DMS153 (cell line): ENCODE results near the gene CPD.
A peak's percentile ranks its signal among the peaks of the same experiment; 100 is the strongest.
"Not testable (repeated sequence)": the region's sequence is repeated elsewhere in the genome, so short reads cannot be mapped to it uniquely, and the experiment has no call there.

ENCODE experiments used
- DNase-seq: peaks from one replicate; lab custom pipeline; 2025; lab: John Stamatoyannopoulos, UW

The CPD gene

DNA sequence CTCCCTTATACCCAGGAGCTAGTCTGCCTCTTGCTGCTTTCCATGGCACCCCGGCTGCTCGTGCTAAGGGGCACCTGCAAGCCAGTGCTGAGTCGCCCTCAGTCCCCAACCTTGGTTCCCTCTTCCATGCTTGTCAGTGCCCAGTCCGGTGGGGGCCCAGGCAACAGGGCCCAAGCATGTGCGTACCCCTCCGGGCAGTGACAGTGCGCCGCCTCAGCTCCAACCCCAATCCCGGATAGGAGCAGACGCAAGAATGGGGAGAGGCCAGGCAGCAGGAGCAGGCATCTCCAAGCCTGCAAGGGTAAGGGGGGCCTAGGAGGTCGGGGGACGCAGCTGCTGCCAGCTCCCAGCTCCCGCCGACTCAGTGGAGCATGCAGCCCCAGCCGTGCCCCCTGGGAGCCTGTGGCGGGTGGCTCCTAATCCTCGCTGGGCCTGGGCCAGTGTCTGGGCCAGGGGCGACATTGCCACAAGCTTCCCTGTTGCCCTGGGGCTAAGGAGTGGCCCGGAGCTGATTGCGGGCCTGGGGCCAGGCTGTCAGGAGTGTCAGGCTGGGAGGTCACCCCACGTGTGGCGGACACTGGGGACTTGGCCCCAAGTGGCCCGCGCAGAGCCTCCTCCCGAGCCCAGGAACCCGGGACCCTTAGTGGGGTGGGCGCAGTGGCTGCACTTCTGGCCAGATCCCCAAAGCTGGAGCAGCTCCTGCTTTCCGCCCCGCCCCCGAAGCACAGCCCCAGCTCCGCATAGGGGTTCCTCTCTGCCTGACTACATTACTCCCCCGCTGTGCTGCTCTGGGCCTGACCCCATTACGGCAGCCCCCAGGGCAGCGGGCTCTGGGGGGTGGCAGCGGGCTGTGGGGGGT is 9.8 kb downstream of the CPD start:
- no peak for DNase-seq

DNA sequence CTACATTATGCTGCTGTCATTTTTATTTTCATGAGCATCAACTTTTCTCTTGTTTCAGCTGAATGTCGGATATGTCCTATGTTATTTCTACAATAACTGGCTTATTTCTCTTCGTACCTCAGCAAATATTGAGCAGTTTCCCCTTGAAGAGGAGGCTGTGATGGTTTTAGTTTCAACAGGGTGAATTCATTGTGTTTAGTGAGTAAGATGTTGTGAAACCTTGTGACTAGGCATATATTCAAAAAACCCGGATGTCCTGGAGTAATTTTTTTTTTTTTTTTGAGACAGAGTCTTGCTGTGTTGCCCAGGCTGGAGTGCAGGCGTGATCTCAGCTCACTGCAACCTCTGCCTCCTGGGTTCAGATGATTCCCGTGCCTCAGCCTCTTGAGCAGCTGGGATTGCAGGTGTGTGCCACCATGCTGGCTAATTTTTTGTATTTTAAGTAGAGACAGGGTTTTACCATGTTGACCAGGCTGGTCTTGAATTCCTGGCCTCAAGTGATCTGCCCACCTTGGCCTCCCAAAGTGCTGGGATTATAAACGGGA is 11.1 kb downstream of the CPD start:
- no peak for DNase-seq

DNA sequence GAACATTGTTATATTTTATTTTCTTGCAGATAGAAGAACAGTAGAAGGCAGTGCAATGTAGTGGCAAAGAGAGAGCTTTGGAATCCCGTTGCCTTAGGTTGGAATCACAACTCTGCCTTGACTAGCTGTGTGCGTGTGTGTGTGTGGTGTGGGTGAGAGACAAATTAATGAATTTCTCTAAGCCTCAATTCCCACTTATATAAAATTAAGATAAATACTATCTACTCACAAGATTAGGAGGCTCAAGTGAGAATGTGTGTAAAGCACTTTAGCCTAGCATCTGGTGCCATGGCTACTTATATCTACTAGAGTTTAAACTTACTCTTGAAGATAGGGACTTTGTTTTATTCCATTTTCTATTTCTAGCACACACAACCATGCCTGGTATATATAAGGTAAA is 12.8 kb downstream of the CPD start:
- no peak for DNase-seq

DNA sequence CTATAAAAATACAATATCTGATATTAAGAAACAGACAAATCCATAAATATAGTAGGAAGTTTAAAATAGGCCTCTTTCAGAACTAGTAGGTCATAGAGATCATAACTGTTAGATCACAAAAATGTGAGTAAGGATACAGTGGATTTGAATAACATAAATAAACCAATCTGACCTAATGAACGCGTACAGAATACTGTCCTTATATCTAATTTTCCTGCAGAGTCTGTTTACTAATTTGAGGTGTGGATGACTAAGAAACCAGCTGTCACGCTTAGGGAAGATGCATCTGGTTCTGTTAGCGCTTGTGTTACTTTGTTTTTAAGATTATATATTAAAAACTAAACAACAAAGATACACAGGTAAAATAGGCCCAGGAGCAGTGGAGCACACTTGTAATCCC is 14.8 kb downstream of the CPD start:
- no peak for DNase-seq

- DNase-seq, result no peak
Measured at GRCh38 chr17:30393911-30394867, 15.5 kb downstream of the CPD start.

- DNase-seq, result peak; percentile 44
Measured at GRCh38 chr17:30395398-30396022, 16.8 kb downstream of the CPD start.

DNA sequence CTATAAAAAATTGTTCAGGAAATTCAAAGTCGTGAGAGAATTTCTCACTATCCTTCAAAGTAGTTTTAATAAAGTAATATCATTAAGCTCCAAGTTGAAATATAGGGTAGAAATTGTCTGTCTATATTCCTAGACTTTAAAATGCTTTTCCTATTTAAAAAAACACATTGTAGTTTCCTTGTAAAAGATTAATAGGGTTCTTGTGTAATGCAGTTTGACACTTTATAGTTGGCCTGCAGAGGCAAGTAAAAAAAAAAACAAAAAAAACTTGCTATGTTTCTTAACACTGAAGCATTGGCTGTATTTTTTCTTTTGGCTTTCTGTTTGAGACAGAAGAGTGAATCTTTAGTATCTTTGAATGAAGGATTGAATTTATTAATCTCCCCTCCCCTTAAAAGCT is 17.4 kb downstream of the CPD start:
- no peak for DNase-seq

GRCh38 chr17:30396612-30397011 is 17.9 kb downstream of the CPD start:
- DNase-seq, result no peak

- no peak for DNase-seq
Measured at GRCh38 chr17:30398328-30399041, 19.8 kb downstream of the CPD start.

DNA sequence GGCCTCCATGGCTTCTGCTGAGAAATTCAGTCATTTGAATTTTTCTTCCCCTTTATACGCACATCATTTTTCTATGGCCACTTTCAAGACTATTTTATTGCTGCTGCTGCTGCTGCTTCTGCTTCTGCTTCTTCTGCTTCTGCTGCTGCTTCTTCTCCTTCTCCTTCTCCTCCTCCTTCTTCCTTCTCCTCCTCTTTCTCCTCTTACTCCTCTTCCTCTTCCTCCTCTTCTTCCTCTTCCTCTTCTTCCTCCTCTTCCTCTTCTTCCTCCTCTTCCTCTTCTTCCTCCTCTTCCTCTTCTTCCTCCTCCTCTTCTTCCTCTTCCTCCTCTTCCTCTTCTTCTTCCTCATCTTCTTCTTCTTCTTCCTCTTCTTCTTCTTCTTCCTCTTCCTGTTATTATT is 22.4 kb downstream of the CPD start:
- no peak for DNase-seq

- no peak for DNase-seq
Measured at GRCh38 chr17:30405161-30405560, 26.4 kb downstream of the CPD start.

DNA sequence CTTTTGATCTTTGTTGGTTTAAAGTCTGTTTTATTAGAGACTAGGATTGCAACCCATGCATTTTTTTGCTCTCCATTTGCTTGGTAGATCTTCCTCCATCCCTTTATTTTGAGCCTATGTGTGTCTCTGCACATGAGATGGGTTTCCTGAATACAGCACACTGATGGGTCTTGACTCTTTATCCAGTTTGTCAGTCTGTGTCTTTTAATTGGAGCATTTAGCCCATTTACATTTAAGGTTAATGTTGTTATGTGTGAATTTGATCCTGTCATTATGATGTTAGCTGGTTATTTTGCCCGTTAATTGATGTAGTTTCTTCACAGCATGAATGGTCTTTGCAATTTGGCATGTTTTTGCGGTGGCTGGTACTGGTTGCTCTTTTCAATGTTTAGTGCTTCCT is 31.9 kb downstream of the CPD start:
- not testable (repeated sequence) for DNase-seq

DNA sequence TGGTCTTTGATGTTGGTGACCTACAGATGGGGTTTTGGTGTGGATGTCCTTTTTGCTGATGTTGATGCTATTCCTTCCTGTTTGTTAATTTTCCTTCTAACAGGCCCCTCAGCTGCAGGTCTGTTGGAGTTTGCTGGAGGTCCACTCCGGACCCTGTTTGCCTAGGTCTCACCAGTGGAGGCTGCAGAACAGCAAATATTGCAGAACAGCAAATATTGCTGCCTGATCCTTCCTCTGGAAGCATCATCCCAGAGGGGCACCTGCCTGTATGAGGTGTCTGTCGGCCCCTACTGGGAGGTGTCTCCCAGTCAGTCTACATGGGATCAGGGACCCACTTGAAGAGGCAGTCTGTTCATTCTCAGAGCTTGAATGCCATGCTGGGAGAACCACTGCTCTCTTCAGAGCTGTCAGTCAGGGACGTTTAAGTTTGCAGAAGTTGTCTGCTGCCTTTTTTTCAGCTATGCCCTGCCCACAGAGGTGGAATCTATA is 33.3 kb downstream of the CPD start:
- DNase-seq, result not testable (repeated sequence)

DNA sequence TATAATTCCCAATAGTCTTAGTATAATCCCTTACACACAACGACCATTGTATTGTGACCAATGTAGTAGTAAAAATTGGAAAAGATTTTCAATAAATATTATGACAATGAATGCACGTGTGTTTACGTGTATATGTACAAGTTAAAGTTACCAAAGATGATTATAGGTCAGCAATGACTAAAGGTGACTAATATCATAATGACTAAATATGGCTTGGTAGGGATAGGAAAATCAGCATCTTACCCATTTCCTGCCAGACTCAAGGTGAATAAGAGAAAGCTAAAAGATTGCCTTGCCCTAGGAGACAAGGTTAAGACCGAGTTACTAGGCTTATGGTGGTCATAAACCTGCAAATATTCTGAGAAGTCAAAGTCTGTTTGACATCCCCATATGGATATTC is 34.4 kb downstream of the CPD start:
- DNase-seq, result no peak

- no peak for DNase-seq
Measured at GRCh38 chr17:30414486-30414885, 35.8 kb downstream of the CPD start.

GRCh38 chr17:30415491-30415890 is 36.8 kb downstream of the CPD start:
- no peak for DNase-seq

GRCh38 chr17:30418070-30418469 is 39.3 kb downstream of the CPD start:
- not testable (repeated sequence) for DNase-seq

GRCh38 chr17:30421592-30421991 is 42.9 kb downstream of the CPD start:
- DNase-seq, result no peak

DNA sequence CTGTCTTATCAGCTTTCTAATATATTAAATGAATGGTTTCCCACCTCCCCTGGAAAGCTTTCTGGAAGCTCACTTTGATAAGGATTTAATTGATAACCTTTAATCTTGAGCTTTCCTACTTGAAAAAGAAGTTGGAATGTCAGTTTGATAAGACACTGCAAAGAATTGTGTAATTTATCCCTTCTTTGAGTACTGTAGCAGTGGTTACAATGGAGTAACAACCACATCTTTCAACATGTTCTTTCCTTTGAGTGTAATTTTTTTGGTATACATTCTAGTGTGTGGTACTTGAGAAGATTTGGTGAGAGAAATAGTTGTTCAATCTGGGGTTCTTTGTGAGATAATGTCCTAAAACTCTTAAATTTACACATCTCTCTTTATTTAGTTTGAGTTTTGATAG is 43.4 kb downstream of the CPD start:
- DNase-seq, result no peak

DNA sequence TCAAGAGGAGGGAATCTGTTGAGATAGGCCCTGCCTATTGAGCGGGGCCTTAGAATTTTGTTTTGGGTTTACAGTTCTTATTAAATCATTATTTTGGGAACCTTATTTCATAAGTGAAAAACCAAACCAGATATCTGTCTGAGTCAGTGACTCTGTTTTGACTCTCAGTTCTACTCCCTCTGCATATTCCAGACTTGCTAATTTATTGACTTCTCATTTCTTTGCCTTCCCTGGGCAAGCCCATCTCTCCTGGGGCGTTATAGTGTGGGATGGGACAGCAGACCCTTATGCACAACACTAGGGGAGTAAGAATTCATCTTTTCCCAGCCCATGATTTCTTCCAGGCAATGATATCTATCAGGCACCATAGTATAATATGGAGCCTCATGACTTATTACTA is 45.7 kb downstream of the CPD start:
- no peak for DNase-seq

- no peak for DNase-seq
Measured at GRCh38 chr17:30426292-30426691, 47.6 kb downstream of the CPD start.
